T follicular helper cell (primary cell): Measurements from ENCODE around the gene DENND6B.

Experiments used
- DNase-seq: peaks from one replicate; pipeline ENCODE4 v3.0.0-alpha.2; 2020; ENCODE audit warnings: low read depth

DENND6B gene

GRCh38 chr22:50315289-50316113 lies 11.3 kb downstream of the DENND6B start:
- no peak for DNase-seq

GRCh38 chr22:50314455-50315288 lies 12.1 kb downstream of the DENND6B start:
- DNase-seq, result peak; percentile 21

GRCh38 chr22:50314081-50314454 lies 12.7 kb downstream of the DENND6B start:
- no peak for DNase-seq

GRCh38 chr22:50313600-50313999 lies 13.2 kb downstream of the DENND6B start:
- DNase-seq, result no peak

GRCh38 chr22:50313021-50313420 lies 13.8 kb downstream of the DENND6B start:
- no peak for DNase-seq

GRCh38 chr22:50312371-50312770 lies 14.4 kb downstream of the DENND6B start:
- no peak for DNase-seq

GRCh38 chr22:50311606-50312351 lies 15.0 kb downstream of the DENND6B start:
- no peak for DNase-seq

GRCh38 chr22:50310949-50311444 lies 15.8 kb downstream of the DENND6B start:
- no peak for DNase-seq

- no peak for DNase-seq
Observed at GRCh38 chr22:50310031-50310722, 16.6 kb downstream of the DENND6B start.

- DNase-seq, result no peak
Observed at GRCh38 chr22:50309601-50309991, 17.2 kb downstream of the DENND6B start.

- no peak for DNase-seq
Observed at GRCh38 chr22:50308986-50309600, 17.7 kb downstream of the DENND6B start.

- no peak for DNase-seq
Observed at GRCh38 chr22:50308597-50308935, 18.2 kb downstream of the DENND6B start.

- no peak for DNase-seq
Observed at GRCh38 chr22:50307890-50308596, 18.8 kb downstream of the DENND6B start.

- no peak for DNase-seq
Observed at GRCh38 chr22:50306753-50307749, 19.8 kb downstream of the DENND6B start, which contains the start of gene PLXNB2. PLXNB2 (minus strand) TSS chr22:50307646; CDS start chr22:50290584, 17,062 bp downstream.

- no peak for DNase-seq
Observed at GRCh38 chr22:50305923-50306566, 20.8 kb downstream of the DENND6B start.

- no peak for DNase-seq
Observed at GRCh38 chr22:50305393-50305922, 21.4 kb downstream of the DENND6B start.

- no peak for DNase-seq
Observed at GRCh38 chr22:50304528-50305392, 22.1 kb downstream of the DENND6B start.
